Measurements from ENCODE around the gene GPR153.

The GPR153 gene

GRCh38 chr1:6247651-6248050 lies 13.2 kb downstream of the GPR153 start:
- no peak for DNase-seq

GRCh38 chr1:6246497-6247467 lies 14.1 kb downstream of the GPR153 start:
- DNase-seq, result peak; percentile 36

GRCh38 chr1:6245869-6246496 lies 14.9 kb downstream of the GPR153 start:
- peak; percentile 32 for DNase-seq

GRCh38 chr1:6245086-6245868 lies 15.6 kb downstream of the GPR153 start:
- DNase-seq, result peak; percentile 56

- no peak for DNase-seq
Observed at GRCh38 chr1:6244401-6245049, 16.4 kb downstream of the GPR153 start.

- DNase-seq, result no peak
Observed at GRCh38 chr1:6243993-6244392, 16.9 kb downstream of the GPR153 start, which contains the start of gene HES3. HES3 (plus strand) TSS chr1:6244179; CDS start chr1:6244366, 187 bp downstream.

GRCh38 chr1:6243053-6243834 lies 17.7 kb downstream of the GPR153 start:
- no peak for DNase-seq

GRCh38 chr1:6241887-6242740 lies 18.8 kb downstream of the GPR153 start:
- no peak for DNase-seq

GRCh38 chr1:6241107-6241886 lies 19.6 kb downstream of the GPR153 start:
- no peak for DNase-seq

GRCh38 chr1:6239950-6240768 lies 20.7 kb downstream of the GPR153 start:
- DNase-seq, result peak; percentile 39

- no peak for DNase-seq
Observed at GRCh38 chr1:6239213-6239752, 21.6 kb downstream of the GPR153 start.

GRCh38 chr1:6237093-6237492 lies 23.8 kb downstream of the GPR153 start:
- no peak for DNase-seq

GRCh38 chr1:6235296-6235677 lies 25.6 kb downstream of the GPR153 start:
- no peak for DNase-seq

GRCh38 chr1:6234502-6235295 lies 26.2 kb downstream of the GPR153 start:
- DNase-seq, result no peak

- DNase-seq, result no peak
Observed at GRCh38 chr1:6233376-6233775, 27.5 kb downstream of the GPR153 start.

- no peak for DNase-seq
Observed at GRCh38 chr1:6225651-6226050, 35.2 kb downstream of the GPR153 start.

- no peak for DNase-seq
Observed at GRCh38 chr1:6224718-6225117, 36.2 kb downstream of the GPR153 start.

- DNase-seq, result no peak
Observed at GRCh38 chr1:6223617-6224016, 37.3 kb downstream of the GPR153 start.
